HG03060 (cell line): ENCODE data around the gene USP25.
"Not testable (repeated sequence)": the region's sequence is repeated elsewhere in the genome, so short reads cannot be mapped to it uniquely, and the experiment has no call there.

ENCODE experiments used
- ATAC-seq: cut with Tn5 transposase; IDR thresholded peaks from one replicate; pipeline ENCODE4 v1.9.1; 2021; ENCODE audit warnings: low read depth, moderate number of reproducible peaks; ENCODE audit not compliant: unreplicated experiment

The USP25 gene

DNA sequence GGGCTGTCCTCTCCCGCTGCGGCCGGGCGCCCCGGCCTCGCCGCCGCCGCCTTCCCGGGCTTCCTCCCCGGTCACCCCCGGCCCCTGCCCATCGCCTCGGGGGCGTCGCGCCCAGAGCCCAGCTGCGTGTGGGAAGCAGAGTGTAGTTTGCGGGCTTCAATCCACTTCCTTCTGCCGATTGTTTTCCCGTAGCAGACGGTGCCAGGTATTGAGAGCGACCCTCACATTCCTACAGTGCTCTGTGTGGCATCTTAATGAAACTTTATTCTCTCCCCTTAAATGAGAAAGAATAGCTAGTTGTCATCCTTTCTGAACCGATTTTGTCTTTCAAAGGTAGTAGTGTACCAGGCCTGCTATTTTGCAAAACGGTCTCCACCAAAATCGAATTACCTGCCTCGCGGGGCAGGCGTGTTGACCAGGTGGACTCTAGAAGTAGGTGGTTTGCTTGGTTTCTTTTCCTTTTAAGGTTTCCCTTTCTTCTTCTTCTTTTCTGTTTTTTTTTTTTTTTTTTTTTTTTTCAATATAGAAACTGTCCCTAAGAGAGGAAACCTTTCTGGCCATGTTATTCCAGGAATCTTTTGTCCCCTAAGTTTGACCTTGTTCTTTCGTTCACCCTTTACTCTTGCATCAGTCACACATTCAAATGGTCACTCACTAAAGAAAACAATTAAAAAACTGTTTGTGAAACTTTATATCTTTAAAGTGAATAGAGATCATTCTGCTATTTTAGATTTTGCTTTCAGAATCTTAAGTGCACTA, 881 bp downstream of the USP25 start:
- ATAC-seq, result no peak

- ATAC-seq, result no peak
Observed at GRCh38 chr21:15731243-15731613, 1.4 kb downstream of the USP25 start.

DNA sequence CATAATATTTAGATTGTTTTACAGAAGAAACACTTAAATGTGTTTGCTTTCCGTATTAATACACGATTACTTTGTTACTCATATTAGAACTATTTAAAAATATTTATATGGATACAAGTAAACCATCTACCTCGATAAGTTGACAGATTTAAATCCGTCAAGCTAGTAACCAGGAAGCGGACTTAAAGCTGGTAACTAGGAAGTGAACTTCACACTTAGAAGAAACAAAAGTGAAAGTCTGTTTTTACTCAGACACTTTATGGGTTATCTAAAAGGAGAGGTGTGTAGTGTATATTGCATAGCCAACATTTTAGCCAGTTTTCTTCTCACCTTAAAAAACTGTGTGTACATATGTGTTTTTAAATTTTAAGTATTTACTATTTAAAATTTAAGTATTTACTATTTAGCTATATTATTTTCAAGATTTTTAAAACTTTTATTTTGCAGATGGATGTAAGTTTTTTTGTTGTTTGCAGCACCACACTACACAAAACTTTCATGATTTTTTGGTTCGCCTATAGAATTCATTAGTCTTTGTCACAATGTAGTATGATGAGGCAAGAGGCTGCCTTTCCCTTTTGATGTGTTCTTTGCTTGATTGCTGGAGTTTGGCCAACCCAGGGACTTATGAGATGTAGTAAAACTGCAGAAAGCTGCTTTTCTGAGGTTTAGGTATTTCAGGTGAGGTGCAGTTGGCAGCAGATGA, 2.7 kb downstream of the USP25 start:
- peak; percentile 66 for ATAC-seq

DNA sequence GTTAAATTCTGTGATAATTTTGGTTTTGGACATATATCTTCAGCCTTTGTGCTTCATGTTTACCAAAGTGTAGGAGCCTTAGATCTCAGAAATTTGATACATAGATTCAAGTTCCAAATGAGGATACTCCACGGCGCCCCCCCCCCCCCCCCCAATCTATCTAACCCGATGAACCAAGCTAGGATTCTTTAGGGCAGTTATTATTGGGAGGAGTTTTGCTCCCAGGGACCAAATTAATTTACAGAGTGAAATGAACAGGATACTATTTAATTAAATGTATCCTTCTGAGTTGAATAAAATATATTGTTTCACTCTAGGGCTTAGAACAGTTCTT, 3.2 kb downstream of the USP25 start:
- ATAC-seq, result no peak

DNA sequence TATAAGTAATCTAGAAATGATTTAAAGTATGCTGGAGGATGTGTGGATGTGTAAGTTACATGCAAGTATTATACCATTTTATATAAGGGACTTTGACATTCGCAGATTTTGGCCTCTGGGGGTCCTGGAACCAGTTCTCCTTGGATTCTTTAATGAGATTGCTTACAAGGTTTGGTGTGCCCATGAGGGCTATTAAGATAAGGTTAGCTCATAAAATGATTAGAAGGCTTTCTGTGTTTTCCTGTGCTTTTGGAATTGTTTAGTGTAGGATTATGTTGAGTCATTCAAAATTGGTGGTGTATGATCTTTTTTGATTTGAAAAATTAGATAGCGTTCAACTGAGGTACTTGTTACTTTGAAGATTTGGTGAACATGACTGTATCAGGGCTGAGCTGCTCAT, 5.6 kb downstream of the USP25 start:
- ATAC-seq, result no peak

DNA sequence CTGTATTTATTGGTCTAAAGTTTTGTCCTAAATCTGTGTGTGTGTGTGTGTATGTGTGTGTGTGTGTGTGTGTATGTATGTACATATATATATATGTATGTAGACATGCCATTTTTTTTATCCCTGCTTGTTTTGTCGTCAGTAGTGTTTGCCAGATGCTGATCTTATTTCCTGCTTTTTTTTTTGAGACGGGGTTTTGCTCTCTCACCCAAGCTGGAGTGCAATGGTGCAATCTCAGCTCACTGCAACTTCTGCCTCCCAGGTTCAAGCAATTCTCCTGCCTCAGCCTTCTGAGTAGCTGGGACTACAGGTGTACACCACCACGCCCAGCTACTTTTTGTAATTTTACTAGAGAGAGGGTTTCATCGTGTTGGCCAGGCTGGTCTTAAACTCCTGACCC, 6.1 kb downstream of the USP25 start:
- ATAC-seq, result not testable (repeated sequence)

- ATAC-seq, result not testable (repeated sequence)
Observed at GRCh38 chr21:15738779-15739178, 9.0 kb downstream of the USP25 start.

DNA sequence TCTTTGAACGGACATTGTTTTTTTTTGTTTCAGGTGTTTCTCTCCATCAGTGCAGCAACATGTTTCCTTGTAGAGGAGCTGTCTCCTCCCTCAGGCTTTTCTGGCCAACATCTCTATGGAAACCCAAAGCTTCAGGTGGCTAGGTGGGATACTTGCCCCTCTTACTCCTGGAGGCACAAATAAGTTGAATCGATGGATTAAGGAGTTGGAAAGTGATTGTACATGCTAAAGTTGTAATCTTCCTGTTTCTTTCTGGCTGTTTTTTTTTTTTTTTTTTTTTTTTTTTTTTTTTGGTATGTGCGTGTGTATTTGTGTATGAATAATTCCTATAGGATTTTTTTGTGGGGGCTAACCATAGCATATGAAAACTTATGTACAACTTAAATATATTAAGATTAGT, 10.6 kb downstream of the USP25 start:
- no peak for ATAC-seq

DNA sequence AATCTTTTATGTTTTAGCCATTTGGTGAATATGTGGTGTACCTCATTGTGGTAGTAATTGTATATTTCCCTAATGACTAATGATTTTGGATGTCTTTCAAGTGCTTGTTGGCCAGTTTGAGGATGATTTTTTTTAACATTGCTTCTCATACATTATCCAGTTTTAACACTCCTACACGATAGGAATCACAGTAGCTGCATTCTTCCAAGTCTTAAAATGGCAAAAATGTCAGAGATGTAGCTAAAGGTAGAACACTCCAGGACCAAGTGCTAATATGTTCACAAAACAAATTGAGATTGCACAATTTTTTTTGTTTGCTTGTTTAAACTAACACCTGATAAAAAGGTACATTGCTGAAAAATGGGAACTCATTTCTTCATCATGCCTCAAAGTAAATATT, 11.7 kb downstream of the USP25 start:
- no peak for ATAC-seq

DNA sequence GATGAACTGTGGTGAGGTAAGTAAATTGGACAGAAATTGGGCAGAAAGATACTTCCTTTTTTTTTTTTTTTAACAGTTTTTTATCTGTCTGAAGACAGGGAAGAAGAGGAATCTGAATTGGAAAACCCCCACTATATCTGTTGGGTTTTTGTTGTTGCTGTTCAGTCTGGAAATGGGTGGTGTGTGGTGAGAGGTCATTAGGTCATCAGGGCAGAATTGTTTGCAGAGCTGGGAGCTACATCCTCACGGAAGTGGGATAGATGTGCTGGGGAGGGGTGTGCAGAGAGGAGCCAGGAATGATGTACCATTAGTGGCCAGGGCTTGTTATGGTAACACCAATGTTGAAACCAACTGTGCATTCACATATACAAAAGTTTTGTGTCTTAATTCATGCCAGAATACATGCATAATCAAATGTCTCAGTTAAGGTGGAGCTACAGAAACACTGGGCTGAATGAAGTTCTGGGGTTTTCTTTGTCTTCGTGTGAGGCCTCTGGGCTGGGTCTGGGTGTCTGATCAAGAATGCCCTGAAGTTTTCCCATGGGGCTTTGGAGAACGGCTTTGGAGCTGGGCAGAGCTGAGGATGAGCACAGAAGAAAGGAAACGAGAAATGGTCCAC, 12.4 kb downstream of the USP25 start:
- ATAC-seq, result no peak

GRCh38 chr21:15742694-15743093, 12.9 kb downstream of the USP25 start:
- ATAC-seq, result no peak

- no peak for ATAC-seq
Observed at GRCh38 chr21:15743593-15743992, 13.8 kb downstream of the USP25 start.

DNA sequence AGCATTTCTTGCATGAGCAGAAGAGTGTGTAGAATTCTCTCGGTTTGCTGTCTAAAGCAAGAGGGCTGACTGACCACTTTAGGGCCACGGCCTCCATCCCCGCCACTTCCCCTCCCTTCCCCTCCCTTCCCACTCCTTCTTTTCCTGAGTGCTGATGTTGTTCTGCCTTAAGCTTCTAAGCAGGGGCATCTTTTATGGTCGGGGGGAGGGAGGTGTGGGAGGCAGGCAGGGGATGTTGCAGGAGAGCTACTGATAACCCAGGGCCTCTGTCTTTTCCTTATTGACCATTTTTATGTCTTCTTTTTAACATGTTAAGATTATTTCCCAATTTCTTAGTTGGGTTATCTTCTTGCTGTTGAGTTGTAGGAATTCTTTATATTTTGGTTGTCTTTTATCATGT, 15.1 kb downstream of the USP25 start:
- no peak for ATAC-seq

GRCh38 chr21:15748586-15748985, 18.8 kb downstream of the USP25 start:
- ATAC-seq, result no peak

- ATAC-seq, result no peak
Observed at GRCh38 chr21:15749082-15749860, 19.5 kb downstream of the USP25 start.

GRCh38 chr21:15749861-15750159, 20.0 kb downstream of the USP25 start:
- ATAC-seq, result no peak

DNA sequence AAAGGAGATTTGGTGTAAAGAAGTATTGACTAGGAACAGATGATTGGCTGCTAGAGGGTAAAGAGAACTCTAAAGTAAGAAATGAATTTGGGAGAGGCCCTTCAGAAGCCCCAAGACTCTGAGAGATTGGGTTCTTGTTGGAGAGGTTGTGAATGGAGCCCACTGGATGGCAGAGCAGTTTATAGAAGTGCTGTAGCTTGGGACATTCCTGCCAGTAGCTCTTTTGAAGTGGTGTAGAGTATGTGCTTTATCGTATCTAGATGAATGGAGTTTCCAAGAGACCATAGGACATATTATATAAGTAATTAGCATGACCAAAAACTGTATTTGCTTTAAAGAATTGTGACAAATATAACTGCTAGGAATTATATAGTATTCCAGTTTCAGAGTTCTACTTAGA, 21.3 kb downstream of the USP25 start:
- no peak for ATAC-seq

GRCh38 chr21:15751546-15751945, 21.8 kb downstream of the USP25 start:
- ATAC-seq, result no peak

DNA sequence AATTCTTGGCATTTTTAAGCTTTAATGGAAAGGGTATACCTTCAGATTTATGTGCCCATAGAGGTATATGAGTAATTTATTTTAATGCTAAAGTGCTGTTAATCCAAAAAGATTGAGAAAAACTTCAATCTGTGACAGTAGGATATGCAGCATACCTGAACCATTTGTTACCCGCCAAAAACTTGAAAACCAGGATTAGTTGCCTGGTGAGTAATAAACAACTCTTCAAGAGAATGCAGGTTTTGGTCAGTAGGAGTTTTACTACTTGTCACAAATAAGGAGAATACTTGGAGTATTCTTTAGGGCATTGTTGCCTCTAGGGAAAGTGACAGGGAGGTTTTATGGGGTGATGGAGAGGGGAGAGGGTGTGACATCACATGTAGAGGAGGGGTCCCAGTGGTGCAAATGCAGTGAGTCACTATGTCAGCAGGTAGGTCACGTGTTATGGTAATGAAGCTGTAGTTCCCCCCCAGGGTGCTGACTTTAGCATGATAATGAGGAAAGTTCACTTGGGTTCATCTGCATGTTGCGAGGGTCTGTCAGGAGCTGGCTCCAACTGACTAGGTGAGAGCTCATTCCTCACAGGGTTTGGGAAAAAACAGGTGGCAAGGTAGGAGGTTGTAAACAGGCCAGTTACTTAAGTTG, 23.1 kb downstream of the USP25 start:
- no peak for ATAC-seq

- ATAC-seq, result no peak
Observed at GRCh38 chr21:15753741-15754140, 24.0 kb downstream of the USP25 start.

DNA sequence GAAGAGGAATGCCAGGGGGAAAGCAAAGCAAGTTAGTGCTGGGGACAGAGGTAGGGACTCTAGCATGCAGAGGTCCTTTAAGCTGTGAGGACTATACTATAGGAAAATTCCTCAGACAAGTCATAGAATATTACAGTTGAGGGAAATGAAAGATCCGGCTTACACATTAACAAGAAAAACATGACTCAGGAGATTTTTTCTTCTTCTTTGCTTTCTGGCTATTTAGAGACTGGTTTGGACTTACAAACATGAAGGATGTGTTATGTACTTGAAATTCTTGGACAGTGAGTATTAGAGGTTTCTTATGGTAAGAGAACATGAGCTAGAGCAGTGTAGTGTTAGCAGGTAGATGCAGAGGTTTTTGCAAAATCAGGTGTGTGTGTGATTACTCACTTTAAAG, 24.9 kb downstream of the USP25 start:
- no peak for ATAC-seq
